Kidney glomerular epithelial cell (primary cell): ENCODE data around the gene USP36.

Experiments used
- DNase-seq: peaks from one replicate; lab custom pipeline; 2025; lab: John Stamatoyannopoulos, UW

Gene USP36

DNA sequence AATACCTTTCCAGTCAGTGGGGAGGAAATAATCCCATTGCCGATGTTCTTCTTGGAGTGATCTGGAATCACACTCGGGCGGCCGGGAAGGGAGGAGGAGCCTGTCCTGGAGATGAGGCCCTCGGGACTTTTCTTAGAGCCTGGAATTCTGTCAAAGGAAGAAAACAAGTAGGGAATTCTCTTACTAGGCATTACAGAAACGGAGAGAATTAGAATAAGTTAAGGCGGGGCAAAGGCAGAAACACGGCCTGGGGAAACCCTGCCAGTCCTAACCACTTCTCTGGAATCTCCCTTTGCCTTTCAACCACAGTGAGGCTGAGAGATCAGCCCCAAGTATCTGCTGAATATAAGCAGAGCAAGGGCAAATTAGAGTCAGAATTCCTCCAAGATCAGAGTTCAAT lies 27.8 kb downstream of the USP36 start:
- no peak for DNase-seq

DNA sequence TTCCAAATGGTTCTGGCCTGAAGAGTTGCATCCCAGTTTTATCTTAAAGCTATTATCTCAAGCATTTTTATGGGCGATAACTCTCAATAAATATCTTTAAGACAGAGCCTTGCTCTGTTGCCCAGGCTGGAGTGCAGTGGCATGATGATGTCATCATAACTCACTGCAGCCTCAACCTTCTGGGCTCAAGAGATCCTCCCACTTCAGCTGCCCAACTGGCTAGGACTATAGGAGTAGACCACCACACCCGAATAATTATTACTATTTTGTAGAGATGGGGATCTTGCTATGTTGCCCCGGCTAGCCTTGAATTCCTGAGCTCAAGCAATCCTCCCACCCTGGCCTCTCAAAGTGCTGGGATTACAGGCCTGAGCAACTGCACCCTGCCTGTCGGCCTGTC lies 32.5 kb downstream of the USP36 start:
- DNase-seq = no peak

DNA sequence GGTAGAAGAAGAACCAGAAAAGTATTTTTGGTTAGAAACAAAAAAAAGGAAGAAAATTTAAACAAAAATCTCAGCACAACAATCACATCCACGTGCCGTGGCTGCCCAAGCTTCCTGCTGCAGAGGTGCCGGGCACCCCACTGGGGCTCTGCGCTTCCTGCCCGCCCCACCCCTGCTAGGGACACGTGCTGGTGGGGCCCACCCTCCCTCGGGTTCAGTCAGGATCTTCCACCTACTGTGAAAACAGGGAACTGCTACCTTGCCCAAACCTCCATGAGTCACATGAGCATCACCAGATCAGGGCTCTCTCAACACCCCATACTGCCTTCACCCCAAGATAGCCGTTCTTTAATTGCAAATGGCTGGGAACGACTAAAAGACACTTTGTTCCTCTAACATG lies 34.2 kb downstream of the USP36 start:
- DNase-seq = no peak

DNA sequence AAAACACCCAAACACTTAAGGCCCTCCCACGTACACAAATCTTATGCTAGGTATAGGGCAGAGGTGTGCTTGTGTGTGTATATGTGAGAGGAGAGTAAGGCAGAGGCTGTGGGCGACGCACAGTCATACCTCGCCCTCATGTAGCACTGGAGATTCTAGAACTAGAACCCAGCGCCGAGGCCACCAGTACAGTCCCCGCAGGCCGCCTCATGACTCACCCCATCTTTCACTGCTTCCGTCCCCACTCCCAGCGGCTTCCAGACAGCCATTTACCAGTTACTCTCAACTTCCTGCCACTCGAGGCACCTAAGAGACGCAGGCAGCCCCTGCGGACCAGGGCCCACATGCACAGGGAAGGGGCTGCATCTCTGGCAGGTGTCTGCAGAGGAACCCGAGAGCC lies 35.3 kb downstream of the USP36 start:
- no peak for DNase-seq

DNA sequence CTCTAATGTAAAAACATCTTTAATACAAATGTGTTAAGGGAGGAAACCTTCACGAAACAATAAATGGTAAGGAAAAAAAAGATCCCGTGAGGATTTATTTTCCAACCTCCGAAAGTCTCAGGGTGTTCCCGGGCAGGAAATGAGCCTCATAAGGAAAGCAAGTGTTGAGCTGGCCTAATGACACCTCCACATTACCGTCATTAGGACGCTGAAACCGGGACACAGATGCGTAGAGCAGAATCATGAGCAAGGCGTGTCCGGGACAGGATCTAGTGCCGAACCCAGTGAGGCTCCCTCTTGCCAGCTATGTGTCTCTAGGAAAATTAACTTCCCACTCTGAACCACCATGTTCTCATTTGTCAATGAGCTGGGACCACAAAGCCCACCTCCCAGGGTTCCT lies 35.8 kb downstream of the USP36 start:
- no peak for DNase-seq

DNA sequence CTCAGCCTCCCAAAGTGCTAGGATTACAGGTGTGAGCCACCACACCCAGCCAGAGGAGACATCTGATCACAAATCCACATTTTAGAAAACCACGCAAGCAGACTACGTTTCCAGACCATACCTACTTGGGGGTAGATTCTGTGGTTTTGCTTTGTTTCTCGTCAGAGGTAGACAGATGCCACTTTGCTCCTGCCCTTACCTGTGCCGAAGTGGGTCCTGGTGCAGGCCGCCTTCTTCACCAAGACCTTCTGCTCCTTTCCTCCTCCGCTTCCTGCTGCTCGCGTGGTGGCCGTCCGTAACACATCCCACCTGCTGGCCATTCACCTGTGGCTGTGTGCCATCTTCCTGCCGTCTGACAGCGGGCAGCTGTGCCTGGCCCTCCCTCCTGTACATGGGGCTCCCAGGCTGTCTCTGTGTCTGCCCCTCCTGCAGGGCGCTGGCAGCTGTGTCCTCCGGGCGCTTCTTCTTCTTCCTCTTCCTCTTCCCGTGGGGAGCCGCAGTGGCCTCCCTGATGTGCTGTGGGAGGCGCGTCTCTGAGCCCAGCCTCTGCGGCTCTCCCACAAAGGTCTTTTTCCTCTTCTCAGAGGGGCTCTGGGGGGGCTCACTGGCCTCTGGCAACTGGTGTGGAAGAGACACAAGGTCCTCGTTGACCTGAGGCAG lies 37.3 kb downstream of the USP36 start:
- DNase-seq = no peak

DNA sequence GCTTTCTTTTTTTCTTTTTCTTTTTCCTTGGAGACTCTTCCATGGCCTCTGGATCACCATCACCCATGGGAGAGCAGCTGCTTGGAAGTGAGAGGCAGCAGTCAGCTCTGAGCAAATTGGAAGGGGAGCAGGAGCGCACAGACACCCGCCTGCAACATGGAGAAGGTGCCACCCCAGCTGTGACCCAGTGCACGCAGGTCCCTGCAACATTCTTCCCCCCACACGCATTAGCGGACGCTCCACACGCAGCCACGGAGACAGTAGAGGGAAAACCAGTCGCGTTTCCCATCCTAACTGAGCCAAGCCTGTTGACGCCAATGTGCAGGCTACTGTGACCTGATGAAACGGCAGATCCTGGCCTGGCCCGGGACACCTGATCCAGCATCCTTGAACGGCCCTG lies 38.2 kb downstream of the USP36 start:
- no peak for DNase-seq

DNA sequence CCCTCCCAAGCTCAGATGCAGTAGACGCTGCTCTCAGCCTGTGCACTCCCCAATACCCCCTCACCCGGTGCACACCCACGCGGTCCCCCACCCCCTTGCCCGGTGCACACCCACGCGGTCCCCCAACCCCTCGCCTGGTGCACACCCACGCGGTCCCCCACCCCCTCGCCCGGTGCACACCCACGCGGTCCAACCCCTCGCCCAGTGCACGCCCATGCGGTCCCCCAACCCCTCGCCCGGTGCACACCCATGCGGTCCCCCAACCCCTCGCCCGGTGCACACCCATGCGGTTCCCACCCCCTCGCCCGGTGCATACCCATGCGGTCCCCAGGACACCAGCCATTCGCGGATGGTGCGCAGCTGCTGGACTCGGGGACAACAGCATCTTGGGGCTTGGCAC lies 38.6 kb downstream of the USP36 start:
- no peak for DNase-seq

DNA sequence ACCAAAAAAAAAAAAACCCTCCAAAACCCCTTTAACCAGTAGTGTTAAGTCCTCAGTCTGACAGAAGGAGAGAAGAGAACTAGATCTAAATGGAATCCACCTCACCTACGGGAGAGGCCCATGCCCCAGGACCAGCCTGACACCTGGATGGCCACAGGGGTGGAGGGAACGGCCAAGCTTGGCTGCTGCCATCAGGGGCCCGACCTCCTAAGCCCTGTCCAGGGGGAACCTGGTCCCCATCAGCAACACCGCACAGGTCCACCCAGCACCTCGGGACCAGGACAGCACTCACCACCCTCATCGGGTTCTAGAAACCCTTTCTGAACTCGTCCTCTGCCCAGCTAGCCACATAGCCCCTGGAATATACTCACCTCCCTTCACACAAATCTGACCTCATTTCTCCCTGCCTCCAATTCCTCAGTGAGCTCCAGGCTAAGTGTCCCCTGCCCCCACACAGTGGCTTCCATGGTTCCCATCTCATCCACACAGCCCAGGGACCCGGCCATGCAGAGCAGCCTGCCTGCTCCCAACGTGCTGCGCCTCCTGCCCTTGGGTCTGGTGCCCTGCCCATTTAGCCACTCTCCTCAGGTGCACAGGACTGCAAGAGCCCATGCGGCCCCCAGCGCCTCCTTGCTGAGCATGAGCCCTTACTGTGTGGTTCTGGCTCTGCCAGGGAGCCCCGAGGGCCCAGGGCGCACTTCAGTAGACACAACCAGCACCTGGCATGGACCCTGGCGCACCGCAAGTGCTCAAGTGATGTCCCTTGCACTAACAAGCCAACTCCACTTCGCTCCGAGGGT lies 40.3 kb downstream of the USP36 start:
- no peak for DNase-seq

DNA sequence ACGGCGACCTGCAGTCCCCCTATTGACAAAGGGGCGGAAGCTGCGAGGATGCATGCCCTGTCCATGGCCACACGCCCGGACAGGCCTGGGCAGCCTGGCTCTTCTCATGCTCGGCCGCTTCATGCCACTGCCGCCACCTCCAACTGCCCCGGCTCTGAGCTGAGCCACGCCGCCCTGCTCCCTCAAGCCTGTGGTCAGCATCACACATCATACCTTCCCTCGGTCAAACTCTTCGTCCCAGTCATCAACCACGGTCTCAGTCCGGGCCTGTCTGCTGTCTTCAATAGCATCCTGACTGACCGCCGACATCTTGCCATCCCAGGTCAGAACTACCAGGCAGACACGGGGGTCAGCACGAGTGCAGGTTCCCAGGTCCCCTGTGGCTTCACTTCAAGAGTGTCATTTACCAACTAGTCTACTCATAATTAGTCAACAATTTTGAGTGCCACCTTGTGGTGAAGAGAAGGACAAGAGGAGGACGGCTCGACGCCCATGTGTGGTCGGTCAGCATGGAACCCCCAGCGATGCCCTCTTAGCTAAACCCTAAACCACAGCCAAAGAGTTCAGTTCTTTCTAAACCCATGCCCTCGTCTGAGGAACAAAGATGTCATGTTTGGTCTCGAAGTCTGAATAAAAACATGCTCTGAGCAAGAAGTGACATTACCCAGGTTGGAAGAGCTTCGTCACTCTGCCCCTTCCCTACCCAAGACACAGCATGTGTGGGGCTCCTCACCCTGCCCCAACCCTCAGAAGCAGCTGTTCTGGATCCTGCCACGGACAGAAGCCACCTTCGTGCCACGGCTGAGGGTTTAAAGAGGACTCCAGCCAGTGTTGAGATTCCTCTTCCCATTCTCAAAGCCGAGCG lies 41.7 kb downstream of the USP36 start:
- DNase-seq = no peak

DNA sequence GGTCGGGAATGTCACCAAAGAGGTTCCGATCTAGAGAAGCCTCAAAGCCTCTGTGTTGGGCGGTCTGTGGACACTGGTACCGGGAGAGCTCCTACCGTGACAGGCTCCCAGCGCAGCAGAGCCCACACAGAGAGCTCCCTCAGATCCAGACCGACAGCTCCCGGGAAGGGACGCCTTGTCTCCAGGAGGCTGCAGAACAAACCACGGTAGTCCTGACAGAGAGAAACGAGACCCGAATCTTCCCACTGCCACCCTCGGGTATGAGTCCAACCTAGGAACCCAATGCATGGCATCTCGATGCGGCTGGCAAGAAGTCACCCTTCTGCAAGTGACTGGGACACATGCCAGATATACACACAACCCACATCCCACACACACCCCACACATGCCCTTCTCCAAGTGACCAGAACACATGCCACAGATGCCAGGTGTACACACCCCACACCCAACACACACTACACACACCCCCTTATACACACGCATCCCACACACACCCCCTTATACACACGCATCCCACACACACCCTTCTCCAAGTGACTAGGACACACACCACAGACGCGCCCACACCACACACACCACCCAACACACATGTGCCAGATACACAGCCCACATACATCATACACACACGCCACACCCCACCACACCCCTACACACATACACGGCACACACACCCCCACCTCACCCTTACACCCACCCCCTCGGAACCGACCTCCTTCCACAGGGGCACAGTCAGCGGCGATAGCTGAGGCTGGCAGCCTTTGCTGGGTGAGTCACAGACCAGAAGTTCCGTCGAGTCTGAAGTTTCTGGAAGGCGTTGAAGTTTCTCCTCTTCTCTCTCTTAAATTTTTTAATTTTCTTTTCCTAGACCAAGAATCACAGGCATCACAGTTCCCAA lies 42.7 kb downstream of the USP36 start:
- no peak for DNase-seq

DNA sequence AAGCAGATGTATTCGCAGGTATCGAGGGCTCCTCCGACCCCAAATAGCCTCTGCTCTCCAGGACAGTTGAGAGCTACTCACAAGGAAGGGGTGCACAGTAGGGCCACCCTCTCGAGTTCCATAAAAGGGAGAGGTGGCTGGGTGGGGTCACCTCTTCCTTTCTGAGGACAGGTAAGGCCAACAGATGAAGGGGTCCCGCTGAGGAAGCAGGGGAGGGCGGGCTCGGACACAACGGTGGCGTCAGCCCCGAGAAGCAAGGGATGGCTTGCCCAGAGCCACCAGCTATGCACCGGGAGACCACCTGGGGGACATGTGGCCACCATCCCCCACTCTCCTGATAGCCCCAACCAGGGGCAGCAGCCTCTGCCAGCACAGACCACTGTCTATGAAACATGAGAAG lies 43.4 kb downstream of the USP36 start:
- DNase-seq = no peak

DNA sequence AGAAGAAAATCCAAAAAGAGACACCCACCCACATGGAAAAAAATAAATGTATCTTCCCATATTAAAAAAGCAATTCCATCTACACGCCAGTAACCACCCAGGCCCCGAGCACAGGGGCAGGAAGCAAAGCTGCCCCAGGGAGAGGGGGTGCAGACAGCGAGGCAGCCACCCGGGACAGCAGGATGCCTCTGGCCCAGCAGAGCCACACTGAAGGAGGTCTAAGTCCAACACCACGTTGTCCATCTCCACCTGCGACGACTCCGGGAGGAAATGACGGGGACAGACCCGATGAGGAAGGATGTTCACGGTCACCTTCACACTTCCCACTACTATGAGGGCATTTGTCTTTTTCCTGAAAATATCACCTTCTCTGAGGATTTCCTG lies 44.1 kb downstream of the USP36 start:
- no peak for DNase-seq

DNA sequence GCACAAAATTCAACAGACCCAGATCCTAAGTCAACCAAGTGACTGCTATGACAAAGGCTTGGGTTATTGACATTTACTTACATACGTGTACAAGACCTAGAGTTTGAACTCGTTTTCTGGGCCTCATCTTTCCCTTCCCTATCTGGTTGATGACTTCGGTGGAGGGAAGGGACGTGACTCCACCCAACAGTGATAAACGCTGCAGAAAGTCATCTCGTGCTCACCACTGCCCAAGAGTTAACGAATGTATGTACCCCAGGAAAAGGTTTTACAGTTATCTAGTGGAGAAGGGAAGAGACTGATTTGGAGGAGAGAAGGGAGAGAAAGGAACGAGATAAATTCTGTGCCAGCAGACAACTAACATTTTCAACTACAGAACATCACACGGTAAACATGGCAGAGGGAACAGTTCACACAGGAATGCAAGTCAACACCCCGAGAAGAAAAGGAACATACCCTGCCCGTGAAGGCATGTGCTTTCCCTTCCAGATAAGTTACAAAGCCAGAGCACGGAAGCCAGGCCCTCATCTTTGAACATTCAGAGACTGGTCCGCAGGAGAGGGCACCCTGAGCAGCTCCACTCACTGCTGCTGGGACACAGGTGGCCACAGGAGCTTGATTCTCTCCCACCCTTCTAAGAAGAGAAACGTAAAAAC lies 44.6 kb downstream of the USP36 start:
- DNase-seq = no peak

DNA sequence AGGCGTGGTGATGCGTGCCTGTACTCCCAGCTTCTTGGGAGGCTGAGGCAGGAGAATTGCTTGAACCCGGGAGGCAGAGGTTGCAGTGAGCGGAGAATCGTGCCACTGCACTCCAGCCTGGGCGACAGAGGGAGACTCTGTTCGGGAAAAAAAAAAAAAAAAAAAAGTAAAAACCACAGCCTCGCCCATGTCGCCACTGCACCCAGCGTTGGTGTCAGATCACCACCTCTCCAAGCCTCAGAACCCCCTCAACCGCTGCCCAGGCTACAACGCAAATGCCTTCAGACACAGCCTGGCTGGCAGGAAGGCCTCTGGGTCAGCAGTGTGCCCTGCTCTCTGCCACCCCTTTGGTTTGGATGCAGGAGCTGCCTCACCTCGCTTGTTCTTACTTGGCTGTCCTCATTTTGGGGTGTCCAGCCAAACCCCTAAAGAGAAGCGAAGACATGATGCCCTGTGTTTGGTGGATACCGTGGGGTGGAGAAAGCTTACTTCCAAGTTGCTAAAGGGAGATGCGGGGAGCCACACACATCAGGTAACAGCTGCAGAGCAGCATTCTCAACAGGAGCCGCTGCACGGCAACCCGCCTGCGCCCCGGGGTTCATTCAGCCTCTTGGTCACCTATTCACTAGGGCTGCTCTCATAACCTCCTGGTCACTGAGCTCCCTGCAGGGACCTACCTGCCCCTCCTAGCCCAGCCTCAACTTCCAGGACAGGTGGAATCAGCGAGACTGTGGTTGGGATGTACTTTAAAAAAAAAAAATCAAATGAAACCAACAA lies 45.6 kb downstream of the USP36 start:
- DNase-seq = no peak

DNA sequence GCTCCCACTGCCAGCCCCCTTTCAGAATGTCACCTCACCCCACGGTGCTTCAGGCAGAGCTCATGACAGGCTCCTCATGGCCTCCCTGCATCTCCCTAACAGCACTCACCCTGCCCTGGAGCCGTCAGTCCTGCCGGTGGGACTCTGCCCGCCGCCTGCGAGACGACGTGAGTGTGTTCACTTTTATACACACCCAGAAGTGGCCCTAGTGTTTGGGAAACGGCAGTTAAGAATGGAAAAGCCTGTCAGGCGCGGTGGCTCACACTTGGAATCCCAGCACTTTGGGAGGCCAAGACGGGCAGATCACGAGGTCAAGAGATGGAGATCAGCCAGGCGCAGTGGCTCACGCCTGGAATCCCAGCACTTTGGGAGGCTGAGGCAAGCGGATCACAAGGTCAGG lies 46.2 kb downstream of the USP36 start:
- DNase-seq = no peak

DNA sequence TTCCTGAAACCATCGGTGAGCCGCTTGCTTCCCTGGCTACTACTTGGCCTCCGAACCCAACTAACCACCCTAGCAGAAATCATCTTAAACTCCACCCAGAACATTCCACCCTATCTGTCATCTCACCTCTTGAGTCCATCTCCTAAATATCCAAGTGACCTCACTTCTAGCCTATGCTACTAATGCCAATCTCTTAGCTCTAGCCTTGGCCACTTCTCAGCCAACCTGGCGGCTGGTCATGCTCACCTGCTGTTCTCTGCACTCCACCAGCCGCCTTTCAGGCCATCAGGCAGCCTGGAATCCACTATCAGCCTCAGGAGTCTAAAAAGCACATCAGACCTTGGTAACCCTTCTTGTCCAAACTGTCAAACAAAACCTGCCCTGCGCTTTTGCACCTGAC lies 46.6 kb downstream of the USP36 start:
- DNase-seq = no peak

DNA sequence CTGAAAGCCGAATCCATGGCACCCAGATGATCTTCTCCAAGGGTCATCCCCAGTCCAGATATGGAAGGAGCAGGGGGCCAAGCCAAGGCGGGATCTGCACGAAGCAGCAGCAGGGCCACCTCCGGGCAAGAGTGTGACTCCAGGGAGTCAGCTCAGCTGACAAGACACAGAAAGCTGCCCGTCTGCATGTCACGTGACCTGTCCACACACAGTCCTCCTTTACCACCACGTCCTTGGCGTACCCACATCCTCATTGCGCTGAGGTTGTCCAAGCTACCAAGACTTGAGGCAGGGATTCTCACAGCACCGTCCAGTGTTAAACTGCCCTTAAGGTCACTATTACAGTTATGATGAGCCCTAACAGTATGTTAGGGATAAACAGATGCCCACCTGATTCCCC lies 47.2 kb downstream of the USP36 start:
- DNase-seq = no peak

DNA sequence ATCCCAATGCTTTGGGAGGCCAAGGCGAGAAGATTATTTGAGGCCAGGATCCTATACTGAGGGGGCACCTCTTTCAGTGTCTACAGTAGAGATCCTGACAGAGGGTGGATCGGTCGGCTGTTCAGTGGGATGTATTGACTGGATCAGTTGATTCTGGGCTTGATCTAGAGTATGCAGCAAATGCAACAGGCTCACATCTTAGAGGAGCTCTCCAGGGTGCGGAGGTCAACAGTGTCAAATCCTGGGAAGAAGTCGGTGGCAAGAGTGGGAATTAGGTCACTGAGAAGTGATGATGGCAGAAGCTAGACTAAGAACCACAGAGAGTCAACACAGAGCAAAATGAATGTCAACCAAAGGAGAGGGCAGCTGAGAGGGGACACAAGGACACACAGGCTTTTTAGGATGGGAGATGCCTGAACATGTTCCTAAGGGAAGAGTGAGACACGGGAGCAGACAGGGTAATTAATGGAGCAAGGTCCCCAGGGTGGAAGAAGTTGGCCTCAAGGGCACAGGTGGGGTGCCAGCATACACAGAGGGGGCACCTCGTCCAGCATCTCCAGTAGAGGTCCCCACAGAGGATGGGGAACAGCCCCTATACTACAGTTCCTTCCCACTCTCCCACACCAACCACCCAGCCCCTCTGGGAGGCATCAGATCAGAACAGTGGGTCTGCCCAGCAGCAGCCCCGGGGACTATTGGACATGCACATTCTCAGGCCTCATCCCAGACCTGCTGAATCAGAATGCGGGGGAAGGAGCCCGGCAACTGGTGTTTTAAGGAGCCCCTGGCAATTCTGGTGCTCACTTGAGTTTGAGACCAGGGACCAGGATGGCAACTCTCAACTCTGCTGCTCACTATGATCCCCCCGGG lies 48.5 kb downstream of the USP36 start:
- no peak for DNase-seq

DNA sequence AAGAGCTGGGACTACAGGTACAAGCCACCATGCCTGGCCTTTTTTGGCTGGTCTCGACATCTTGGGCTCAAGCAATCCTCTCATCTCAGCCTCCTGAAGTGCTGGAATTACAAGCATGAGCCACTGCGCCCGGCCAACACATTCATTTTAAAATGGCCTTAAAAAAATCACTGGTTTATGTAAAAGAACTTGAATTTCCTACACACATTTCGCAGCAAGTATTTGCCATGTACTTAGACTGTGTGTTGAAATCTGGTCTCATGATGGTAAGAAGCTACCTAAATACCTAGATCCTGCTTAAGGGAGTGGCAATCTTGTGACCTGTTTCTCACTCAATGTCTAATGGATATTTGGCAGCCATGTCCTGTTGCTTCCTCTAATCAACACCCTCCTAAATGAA lies 50.1 kb downstream of the USP36 start:
- DNase-seq = no peak
